Aorta (tissue), 5 donors: ENCODE results near the gene ZNF415. TPM values are rescaled to one million over a fixed set of nuclear protein-coding genes. Genes with fewer than 3 reads are reported as not detected.

Experiments
- ATAC-seq: fragments of 200-7000 bp; cut with Tn5 transposase; one replicate; pipeline ENCODE4 v1.9.1; 2022; ENCODE audit warnings: moderate library complexity; ENCODE audit not compliant: low FRiP score
- DNase-seq, 2 donors: peaks; one replicate each; pipeline ENCODE4 v3.0.0-alpha.2; 2020
- H3K27ac ChIP-seq, 2 donors: one replicate each; pipeline ENCODE4 v1.5.1; 2013; ENCODE audit warnings: low read length in 2 of 2, mild to moderate bottlenecking in 2 of 2, moderate library complexity in 2 of 2, control low read depth in 1 of 2, inconsistent platforms in 1 of 2, low read depth in 1 of 2
- H3K27me3 ChIP-seq, 2 donors: one replicate each; pipeline ENCODE4 v1.6.1; 2013; ENCODE audit warnings: control low read depth in 1 of 2, low read length in 1 of 2, mild to moderate bottlenecking in 1 of 2, moderate library complexity in 1 of 2; ENCODE audit not compliant: insufficient read depth in 2 of 2, control insufficient read depth in 1 of 2
- H3K36me3 ChIP-seq, 2 donors: one replicate each; pipeline ENCODE4 v1.6.1; 2013; ENCODE audit warnings: control low read depth in 1 of 2, low read length in 1 of 2, mild to moderate bottlenecking in 1 of 2; ENCODE audit not compliant: insufficient read depth in 2 of 2, control insufficient read depth in 1 of 2
- H3K4me1 ChIP-seq, 2 donors: one replicate each; pipeline ENCODE4 v1.6.1; 2013; ENCODE audit warnings: low read length in 2 of 2, control low read depth in 1 of 2, mild to moderate bottlenecking in 1 of 2, moderate library complexity in 1 of 2; ENCODE audit not compliant: insufficient read depth in 2 of 2, control insufficient read depth in 1 of 2
- H3K4me3 ChIP-seq, 2 donors: one replicate each; pipeline ENCODE4 v1.5.1; 2013; ENCODE audit warnings: low read length in 2 of 2, control low read depth in 1 of 2, mild to moderate bottlenecking in 1 of 2
- H3K9me3 ChIP-seq: one replicate; pipeline ENCODE4 v1.6.1; 2013; ENCODE audit warnings: mild to moderate bottlenecking, low read length; ENCODE audit not compliant: control insufficient read depth
- WGBS, 2 donors: extraction: QIAGEN DNeasy Blood & Tissue Kit; methylation state at CpG; one replicate each; pipeline ENCODE4 v1.1.7; 2013; 5-methylcytosine and 5-hydroxymethylcytosine counted together
- intact Hi-C, 2 donors: fragments of 100-400 bp; cut with DNase I; formaldehyde crosslinking; loops; one replicate each; pipeline versions ENCODE4 v1.14.2 to v1.15.0; 2022
- polyA plus RNA-seq, 2 donors: library from polyadenylated mRNA; stranded (reverse); fragments of 200-250 nt; gene quantifications; one replicate each; pipeline ENCODE4 v1.2.3, GENCODE V29; 2013
- total RNA-seq, 2 donors: library from RNA; stranded (reverse); fragmentation: NEBNext Ultra II Directional; extraction: Animal tissue kit (Norgen Biotek cat#: 25700); gene quantifications; one replicate each; pipeline ENCODE4 v1.2.1, GENCODE V29; 2021
- donor health status: healthy with polysubstance abuse.
- donor health status: Bipolar disorder and iron deficiency.
- donor health status: DM: no; HTN: no; CAD: no.
- donor health status: DM: no; HTN: no; CAD: no.
- donor health status: DM: yes; HTN: yes; CAD: no.

The ZNF415 gene
- total and polyA plus RNA-seq, 4 donors = 5.0 to 10.3 (median 8.9) TPM

GRCh38 chr19:53082929-53083328 is 49.8 kb downstream of the ZNF415 start:
- peaks cover 8 to 17% of the 10 kb centered on the region in 2 donors for H3K36me3 ChIP-seq
- WGBS, 2 donors = 94% methylated on average over 3 of the region's 3 CpGs

GRCh38 chr19:53079313-53079924 is 53.3 kb downstream of the ZNF415 start:
- ATAC-seq (no peak), DNase-seq (no peak)
- Histone ChIP-seq H3K27me3 (no peaks in the 10 kb centered on the region), H3K4me1 (no peaks in the 10 kb centered on the region), H3K36me3 (peaks cover 14 to 27% of the 10 kb centered on the region in 2 donors), H3K9me3 (peaks cover 6% of the 10 kb centered on the region), H3K27ac (no peak overlapping the region), H3K4me3 (no peak overlapping the region)
- 79 to 89% methylated on average over 8 of the region's 8 CpGs for WGBS, 2 donors
- intact Hi-C loops = no loop called here

More at GRCh38 chr19:53082929-53083328, 49.8 kb downstream of the ZNF415 start:
- Histone ChIP-seq H3K27me3 (no peaks in the 10 kb centered on the region), H3K27ac (no peak overlapping the region), H3K4me1 (no peaks in the 10 kb centered on the region), H3K9me3 (no peaks in the 10 kb centered on the region), H3K4me3 (no peak overlapping the region)
- intact Hi-C loops = no loop called here
- ATAC-seq = no peak
- no peak for DNase-seq

GRCh38 chr19:53078668-53079067 is 54.0 kb downstream of the ZNF415 start:
- H3K9me3 ChIP-seq = peaks cover 7% of the 10 kb centered on the region
- WGBS, 2 donors = 91 to 97% methylated on average over 1 of the region's 1 CpG
- H3K27me3 ChIP-seq = no peaks in the 10 kb centered on the region
- H3K4me3 ChIP-seq = no peak overlapping the region
- H3K4me1 ChIP-seq = no peaks in the 10 kb centered on the region
- no peak for ATAC-seq
- no peak for DNase-seq
- H3K36me3 ChIP-seq = peaks cover 16 to 24% of the 10 kb centered on the region in 2 donors
- intact Hi-C loops = no loop called here
- no peak overlapping the region for H3K27ac ChIP-seq

GRCh38 chr19:53076984-53077383 is 55.7 kb downstream of the ZNF415 start:
- H3K36me3 ChIP-seq = peaks cover 21 to 32% of the 10 kb centered on the region in 2 donors
- no peaks in the 10 kb centered on the region for H3K27me3 ChIP-seq
- DNase-seq = peak in 1 of 2 donors; percentile 81
- H3K27ac ChIP-seq = no peak overlapping the region
- no peak overlapping the region for H3K4me3 ChIP-seq
- intact Hi-C loops = no loop called here
- no peaks in the 10 kb centered on the region for H3K4me1 ChIP-seq
- H3K9me3 ChIP-seq = peaks cover 12% of the 10 kb centered on the region
- ATAC-seq = no peak
- 28 to 35% methylated on average over 10 of the region's 10 CpGs for WGBS, 2 donors

- Histone ChIP-seq H3K4me1 (no peaks in the 10 kb centered on the region), H3K9me3 (peaks cover 30% of the 10 kb centered on the region), H3K27me3 (no peaks in the 10 kb centered on the region), H3K27ac (no peak overlapping the region), H3K36me3 (peaks cover 34 to 41% of the 10 kb centered on the region in 2 donors), H3K4me3 (no peak overlapping the region)
- intact Hi-C loops = no loop called here
- no peak for DNase-seq
- WGBS, 2 donors = 97 to 98% methylated on average over 5 of the region's 5 CpGs
- no peak for ATAC-seq
Measured at GRCh38 chr19:53068834-53069233, 63.9 kb downstream of the ZNF415 start.

- Histone ChIP-seq H3K9me3 (peaks cover 32% of the 10 kb centered on the region), H3K36me3 (peaks cover 31 to 37% of the 10 kb centered on the region in 2 donors), H3K4me3 (no peak overlapping the region), H3K27ac (no peak overlapping the region), H3K27me3 (no peaks in the 10 kb centered on the region), H3K4me1 (no peaks in the 10 kb centered on the region)
- ATAC-seq (no peak), DNase-seq (no peak)
- intact Hi-C loops = no loop called here
- WGBS, 2 donors = 97% methylated on average over 4 of the region's 4 CpGs
Measured at GRCh38 chr19:53068199-53068598, 64.5 kb downstream of the ZNF415 start.

- Histone ChIP-seq H3K9me3 (peaks cover 15% of the 10 kb centered on the region), H3K4me3 (no peak overlapping the region), H3K27ac (no peak overlapping the region), H3K27me3 (no peaks in the 10 kb centered on the region), H3K36me3 (no peaks in the 10 kb centered on the region), H3K4me1 (no peaks in the 10 kb centered on the region)
- DNase-seq = no peak
- ATAC-seq = no peak
- 3% methylated on average over 59 of the region's 59 CpGs for WGBS, 2 donors
- intact Hi-C loops = no loop called here
Measured at GRCh38 chr19:53057904-53058580, 74.7 kb downstream of the ZNF415 start.
